KBM-7 (cell line): ENCODE data around the gene PTPN9.
"Not testable (repeated sequence)": the region's sequence is repeated elsewhere in the genome, so short reads cannot be mapped to it uniquely, and the experiment has no call there.

ENCODE experiments used
- DNase-seq: peaks from one replicate; pipeline ENCODE4 v3.0.0-alpha.2; 2015
- in situ Hi-C: fragments of 300-500 bp; cut with MboI; formaldehyde crosslinking; loops from 2 replicates; pipeline ENCODE4 v1.14.3; 2020; ENCODE audit warnings: low sequenced_read_pairs, low pct_unique_long_range_greater_than_20kb, mixed read lengths

PTPN9 gene

DNA sequence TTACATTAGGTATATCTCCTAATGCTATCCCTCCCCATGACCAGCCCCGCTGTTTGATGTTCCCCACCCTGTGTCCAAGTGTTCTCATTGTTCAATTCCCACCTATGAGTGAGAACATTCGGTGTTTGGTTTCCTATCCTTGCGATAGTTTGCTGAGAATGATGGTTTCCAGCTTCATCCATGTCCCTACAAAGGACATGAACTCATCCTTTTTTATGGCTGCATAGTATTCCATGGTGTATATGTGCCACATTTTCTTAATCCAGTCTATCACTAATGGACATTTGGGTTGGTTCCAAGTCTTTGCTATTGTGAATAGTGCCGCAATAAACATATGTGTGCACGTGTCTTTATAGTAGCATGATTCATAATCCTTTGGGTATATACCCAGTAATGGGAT lies 7.3 kb upstream of the PTPN9 start:
- in situ Hi-C loops, DNase-seq: not testable (repeated sequence)

DNA sequence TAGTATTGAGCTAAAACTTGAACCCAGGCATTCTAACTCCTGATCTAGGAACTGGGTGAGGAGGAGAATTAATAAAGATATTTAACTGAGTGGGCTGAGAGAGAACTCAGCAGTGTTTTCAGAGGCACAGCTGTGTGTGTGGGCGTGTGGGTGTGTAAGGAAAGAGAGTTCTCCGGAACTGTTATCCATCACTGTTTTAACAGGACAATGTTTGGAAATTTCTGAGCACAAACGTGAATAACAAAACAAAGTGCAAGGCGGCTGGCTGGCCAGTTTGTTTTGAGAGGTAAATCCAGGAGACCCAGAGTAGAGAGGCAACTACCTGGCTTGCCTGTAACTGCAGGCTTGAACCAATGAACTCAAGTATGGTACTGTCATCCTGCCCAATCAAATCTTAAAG lies 5.0 kb upstream of the PTPN9 start:
- in situ Hi-C loops, result no loop called here
- no peak for DNase-seq

DNA sequence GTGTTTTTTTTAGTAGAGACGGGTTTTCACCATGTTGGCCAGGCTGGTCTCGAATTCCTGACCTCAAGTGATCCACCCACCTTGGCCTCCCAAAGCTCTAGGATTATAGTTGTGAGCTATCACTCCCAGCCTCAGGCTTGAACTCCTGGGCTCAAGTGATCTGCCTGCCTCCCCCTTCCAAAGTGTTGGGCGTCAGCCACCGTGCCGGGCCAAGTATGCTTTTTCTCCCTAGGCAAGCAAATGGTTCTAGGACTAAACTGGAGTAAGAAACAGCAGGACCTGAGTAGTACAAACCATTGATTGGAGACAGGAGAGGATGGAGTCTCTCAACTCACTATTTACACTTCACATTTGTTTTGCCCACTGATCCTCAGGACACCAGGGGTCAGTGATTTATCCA lies 4.6 kb upstream of the PTPN9 start:
- in situ Hi-C loops, result no loop called here
- DNase-seq, result no peak

DNA sequence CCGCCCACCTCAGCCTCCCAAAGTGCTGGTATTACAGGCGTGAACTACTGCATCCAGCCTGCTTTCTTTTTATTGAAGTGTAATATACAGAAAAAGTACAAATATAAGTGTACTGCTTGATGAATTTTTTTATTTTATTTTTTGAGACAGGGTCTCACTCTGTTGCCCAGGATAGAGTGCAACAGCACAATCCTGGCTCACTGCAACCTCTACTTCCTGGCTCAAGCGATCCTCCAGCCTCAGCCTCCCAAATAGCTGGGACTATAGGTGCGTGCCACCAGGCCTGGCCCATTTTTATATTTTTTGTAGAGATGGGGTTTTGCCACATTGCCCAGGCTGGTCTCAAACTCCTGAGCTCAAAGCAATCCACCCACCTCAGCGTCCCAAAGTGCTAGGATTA lies 3.8 kb upstream of the PTPN9 start:
- DNase-seq, in situ Hi-C loops: not testable (repeated sequence)

DNA sequence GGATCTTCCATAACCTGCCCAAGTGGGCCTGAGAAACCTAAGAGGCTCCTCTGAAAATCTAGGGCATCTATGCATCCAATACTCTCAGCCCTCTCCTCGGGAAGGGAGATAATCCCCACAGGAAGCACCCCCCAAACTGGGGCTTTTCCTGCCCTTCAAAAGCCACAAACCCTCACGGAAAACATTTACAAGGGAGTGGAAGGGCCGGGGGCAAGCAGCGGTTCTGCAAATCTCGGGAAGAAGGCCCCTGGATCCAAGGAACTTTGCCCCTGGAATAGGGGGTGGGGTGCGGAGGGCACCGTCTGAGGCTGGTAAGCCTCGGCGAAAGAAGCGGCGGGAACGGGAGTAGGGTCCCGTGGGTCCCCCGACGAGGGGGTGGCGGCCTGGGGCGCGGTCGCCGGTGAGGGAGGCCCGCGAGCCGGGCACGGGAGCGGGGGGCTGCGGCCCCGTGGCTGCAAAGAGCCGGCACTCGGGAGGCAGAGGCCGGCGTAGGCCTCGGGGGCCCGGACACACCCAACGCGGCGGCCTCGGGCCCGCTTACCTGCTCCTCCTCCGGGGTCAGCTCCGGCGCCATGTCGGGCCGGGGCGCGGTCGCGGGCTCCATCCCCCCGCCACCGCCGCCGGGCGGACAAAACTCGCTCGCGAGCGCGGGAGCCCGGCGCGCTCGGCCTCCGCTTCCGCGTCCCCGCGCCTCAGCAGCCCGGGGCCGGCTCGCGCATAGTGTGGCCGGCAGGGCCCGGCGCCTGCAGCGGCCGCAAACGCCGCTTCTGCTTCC lies 755 bp downstream of the PTPN9 start:
- DNase-seq, result peak; percentile 61
- in situ Hi-C loops, result no loop called here

DNA sequence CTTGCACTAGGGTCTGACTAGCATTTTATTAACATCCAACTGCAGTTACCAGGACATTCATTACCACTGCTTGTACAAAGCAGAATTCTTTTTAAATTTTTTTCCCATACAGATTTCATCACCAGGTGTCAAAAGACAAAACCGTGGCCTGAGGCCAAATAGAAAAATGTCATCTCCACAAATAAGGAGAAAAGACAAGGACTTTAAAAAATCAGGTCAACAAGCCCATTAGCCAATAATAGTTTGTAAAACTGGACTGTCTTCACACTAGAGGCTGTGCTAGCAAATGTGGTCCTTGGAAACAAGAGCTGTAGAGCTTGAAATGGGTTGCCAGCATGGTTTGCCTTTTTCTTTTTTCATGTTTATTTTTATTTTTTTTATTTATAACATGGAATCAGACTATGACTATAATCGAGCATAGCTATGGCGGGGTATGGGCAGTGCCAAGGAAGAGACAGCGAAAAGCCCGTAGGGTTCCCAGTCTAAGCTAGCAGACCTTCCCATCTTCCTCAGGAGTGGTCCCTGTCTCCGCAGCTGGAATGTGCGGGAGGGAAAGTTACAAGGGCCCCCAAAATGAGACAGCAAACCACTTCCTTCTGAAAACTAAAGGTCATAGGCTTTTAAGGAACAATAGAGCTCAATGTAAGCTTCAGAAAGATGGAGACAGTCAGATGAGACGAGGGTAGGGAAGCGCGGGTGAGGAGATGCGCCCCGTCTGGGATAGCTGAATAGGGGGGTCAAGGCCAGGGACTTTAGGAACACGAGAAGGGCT lies 1.5 kb downstream of the PTPN9 start:
- in situ Hi-C loops, result no loop called here
- DNase-seq, result peak; percentile 38

DNA sequence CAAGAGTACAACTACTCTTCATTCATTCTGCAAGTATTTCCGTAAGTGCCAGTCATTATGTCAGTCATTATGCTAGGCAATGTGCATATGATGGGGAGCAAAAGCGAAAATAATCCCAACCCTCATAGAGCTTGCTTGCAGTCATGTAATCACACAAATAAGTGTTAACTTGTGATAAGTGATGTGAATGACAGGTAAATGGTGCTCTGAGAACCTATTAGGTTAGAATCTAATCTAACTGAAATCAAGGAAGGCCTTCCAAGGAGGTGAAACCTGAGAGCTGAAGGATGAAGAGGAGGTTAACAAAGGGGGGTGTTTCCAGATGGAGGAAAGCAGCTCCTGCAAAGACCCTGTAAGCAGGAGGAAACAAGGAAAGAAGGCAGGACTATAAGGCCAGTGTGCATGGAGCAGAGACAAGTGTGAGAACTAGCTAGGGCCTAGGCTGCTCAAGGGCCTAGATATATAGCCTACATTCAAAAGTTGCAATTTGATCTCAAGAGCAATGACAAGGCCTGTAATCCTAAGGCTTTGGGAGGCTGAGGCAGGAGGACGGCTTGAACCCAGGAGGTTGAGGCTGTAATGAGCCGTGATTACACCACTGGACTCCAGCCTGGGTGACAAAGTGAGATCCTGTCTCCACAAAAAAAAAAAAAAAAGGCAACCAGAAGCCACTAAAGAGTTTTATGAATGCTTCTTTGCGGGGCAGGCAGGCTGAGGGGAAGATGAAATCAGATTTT lies 5.3 kb downstream of the PTPN9 start:
- no peak for DNase-seq
- in situ Hi-C loops, result no loop called here

DNA sequence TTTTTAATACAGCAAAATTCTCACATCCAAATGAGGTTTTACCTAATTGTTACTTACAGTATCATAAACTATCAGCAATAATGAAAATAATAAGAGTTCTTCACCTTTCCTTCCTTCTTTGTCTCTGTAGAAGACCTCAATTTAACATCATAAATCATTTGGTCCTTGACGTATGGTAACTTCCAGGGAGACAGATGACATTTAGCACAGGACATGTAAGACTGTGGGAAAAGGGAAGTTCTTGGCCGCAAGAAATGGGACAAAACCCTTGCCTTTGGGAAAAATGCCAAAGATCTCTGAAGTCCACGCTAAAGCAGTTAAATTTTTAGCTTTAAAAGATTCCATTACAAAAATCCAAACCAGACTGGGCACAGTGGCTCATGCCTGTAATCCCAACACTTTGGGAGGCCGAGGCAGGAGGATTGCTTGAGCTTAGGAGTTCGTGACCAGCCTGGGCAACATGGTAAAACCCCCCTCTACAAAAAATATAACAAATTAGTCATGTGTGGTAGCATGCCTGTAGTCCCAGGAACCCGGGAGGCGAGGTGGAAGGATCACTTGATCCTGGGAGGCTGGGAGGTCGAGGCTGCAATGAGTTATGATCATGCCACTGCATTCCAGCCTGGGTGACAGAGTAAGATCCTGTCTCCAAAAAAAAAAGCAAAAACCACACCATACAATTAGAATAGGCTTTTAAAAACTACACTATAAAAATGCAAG lies 8.8 kb downstream of the PTPN9 start:
- in situ Hi-C loops, result no loop called here
- peak; percentile 62 for DNase-seq

DNA sequence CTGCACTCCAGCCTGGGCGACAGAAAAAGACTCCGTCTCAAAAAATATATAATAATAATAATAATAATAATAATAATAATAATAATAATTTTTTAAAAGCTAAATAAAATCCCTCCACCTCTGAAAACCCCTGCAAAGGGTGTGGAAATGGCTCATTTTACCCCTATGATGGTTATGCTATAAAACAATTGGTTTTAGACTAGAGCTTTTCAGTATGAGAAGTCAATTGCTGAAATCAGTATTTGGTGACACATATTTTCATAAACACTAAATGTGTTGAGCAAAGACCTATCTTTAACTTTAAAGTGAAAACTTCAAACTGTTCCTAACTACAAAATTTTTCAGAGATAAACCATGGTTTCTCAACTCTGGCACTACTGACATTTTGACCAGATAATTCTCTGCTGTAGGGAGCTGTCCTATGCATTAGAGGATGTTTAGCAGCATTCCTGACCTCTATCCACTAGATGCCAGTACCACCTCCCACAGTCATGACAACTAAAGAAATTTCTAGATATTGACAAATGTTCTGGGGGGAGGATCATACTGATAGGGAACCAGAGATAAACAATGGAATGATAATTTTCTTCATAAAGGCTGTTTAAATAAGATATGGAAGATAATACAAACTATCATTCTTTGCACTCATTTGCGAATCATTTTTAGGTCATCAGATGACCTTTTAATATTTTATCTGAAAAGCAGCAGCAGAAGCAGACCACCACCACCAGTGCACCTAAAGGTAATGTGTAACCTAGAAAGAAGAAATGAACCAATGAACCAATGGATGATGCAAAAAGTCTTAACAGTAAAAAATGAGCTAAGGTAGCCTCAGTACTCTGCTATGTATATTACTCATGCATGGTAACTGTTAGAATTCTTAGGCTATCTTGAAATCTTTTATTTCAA lies 13.8 kb downstream of the PTPN9 start:
- in situ Hi-C loops, result no loop called here
- DNase-seq, result no peak

DNA sequence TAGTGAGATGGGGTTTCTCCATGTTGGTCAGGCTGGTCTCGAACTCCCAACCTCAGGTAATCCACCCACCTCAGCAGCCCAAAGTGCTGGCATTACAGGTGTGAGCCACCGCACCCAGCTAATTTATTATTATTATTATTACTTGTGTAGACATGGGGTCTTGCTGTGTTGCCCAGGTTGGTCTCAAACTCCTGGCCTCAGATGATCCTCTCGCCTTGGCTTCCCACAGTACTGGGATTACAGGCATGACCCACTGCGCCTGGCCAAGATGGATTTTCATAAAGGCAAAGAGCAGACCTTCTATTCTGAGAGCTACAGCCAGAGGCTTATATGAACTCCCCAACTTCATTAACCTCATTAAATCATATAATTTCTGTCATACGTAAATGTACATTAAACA lies 17.2 kb downstream of the PTPN9 start:
- in situ Hi-C loops, result no loop called here
- no peak for DNase-seq

DNA sequence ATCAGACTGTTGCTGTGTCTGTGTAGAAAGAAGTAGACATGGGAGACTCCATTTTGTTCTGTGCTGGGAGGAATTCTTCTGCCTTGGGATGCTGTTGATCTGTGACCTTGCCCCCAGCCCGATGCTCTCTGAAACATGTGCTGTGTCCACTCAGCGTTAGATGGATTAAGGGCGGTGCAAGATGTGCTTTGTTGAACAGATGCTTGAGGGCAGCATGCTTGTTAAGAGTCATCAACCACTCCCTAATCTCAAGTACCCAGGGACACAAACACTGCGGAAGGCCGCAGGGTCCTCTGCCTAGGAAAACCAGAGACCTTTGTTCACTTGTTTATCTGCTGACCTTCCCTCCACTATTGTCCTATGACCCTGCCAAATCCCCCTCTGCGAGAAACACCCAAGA lies 19.8 kb downstream of the PTPN9 start:
- in situ Hi-C loops, result not testable (repeated sequence)

DNA sequence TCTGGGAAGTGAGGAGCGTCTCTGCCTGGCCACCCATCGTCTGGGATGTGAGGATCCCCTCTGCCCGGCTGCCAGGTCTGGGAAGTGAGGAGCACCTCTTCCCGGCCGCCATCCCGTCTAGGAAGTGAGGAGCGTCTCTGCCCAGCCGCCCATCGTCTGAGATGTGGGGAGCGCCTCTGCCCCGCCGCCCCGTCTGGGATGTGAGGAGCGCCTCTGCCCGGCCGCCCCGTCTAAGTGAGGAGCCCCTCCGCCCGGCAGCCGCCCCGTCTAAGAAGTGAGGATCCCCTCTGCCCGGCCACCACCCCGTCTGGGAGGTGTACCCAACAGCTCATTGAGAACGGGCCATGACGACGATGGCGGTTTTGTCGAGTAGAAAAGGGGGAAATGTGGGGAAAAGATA lies 20.2 kb downstream of the PTPN9 start:
- DNase-seq, in situ Hi-C loops: not testable (repeated sequence)

More for the DNA sequence above, 19.8 kb downstream of the PTPN9 start:
- not testable (repeated sequence) for DNase-seq

DNA sequence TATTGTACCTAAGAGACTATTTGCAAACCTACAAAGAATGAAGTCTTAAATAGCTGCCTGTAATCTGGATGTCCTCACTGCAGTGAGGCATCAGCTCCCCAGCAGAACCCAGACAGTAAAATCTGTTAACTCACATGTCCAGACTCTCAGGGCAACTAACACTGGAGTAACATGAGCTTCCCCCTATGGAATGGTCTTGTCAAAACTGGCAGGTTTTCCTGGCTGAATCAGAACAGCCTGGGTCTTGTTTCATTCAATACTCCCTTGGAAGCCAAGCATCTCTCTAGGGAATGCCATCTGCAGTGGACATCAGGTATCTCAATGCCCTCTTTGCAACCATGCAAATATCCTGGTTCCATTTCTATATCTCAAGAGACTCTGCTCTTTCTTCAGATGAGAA lies 24.4 kb downstream of the PTPN9 start:
- no peak for DNase-seq

DNA sequence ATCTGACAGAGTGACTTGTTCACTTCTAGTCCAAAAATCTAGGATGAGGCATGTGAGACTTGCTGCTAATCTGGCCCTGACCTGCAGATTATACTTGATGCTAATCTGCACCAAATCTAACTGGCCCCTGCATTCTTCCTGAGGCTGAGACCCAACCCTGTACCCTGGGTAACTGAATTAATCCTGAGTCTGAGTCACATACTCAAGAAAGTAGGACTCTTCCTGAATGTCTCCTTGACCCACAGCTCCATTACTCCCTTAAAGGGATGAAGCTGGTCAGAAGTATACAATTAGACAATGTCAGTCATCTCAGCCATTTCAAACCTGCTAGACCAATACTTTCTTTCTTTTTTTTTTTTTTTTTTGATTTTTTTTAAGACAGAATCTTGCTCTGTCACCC lies 25.5 kb downstream of the PTPN9 start:
- in situ Hi-C loops, result no loop called here
- no peak for DNase-seq

More for the DNA sequence above, 24.4 kb downstream of the PTPN9 start:
- in situ Hi-C loops, result no loop called here

DNA sequence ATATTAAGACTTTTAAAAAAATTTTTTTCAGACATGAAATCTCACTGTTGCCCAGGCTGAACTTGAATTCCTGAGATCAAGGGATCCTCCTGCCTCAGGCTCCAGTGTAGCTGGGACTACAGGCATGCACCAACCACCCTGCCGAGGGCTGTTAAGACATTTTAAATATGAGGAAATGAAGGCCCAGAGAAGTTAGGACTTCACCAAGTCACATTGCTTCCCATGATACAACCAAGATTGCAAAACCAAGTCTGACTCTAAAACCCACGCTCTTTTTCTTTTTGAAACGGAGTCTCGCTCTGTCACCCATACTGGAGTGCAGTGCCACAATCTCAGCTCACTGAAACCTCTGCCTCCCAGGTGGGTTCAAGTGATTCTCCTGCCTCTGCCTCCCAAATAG lies 28.0 kb downstream of the PTPN9 start:
- in situ Hi-C loops, result no loop called here
- DNase-seq, result no peak

DNA sequence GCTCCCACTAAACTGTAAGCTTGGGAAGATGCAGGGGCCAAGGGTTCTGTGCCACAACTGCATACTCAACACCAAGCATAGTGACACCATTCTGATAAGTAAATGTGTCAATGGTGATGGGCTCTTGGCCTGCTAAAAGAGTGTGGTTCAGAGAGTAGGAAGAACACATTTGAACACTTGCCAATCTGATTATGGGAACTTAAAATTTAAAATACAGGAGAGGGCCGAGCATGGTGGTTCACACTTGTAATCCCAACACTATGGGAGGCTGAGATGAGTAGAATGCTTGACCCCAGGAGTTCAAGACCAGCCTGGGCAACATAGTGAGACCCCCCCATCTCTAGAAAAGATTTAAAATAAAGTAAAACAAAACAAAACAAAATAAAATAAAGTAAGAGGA lies 34.1 kb downstream of the PTPN9 start:
- in situ Hi-C loops, result no loop called here
- DNase-seq, result no peak

DNA sequence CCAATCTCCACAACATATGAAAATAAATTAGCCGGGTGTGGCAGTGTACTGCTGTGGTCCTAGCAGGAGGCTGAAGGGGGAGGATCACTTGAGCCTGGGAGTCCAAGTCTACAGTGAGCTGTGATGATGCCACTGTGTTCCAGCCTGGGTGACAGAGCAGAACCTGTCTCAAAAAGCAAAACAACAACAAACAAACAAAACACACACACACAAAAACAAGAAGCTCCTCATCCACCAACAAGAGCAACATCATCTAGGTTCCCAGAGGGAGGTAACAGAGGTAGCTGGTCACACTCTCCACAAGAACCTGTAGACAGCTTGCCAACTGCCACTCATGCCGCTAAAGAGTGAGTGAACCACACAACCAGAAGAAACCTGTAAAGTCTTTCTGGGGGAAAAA lies 34.8 kb downstream of the PTPN9 start:
- in situ Hi-C loops, result no loop called here
- DNase-seq, result no peak

DNA sequence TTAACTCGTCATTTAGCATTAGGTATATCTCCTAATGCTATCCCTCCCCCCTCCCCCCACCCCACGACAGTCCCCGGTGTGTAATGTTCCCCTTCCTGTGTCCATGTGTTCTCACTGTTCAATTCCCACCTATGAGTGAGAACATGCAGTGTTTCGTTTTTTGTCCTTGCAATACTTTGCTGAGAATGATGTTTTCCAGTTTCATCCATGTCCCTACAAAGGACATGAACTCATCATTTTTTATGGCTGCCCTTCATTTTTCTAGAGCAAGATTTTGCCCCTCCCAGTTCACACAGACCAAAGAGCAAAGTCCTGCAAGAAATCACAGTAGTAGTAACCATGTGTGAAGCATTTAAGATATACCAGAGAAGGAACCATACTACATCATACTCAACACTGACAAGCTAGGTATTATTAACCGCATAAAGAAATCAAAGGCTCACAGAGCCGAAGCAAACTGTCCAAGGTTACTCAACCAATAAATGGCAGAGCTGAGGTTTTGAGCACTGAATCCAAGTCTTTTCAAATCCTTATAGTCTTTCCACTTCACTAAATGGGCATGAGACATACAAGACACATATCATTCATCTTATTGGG lies 36.1 kb downstream of the PTPN9 start:
- in situ Hi-C loops, DNase-seq: not testable (repeated sequence)
